Lower lobe of right lung (tissue), 2 donors: Measurements from ENCODE around the gene POLD3. TPM values are rescaled to one million over a fixed set of nuclear protein-coding genes. Genes with fewer than 3 reads are reported as not detected.

Experiments
- ATAC-seq, 2 donors: fragments of 200-7000 bp; cut with Tn5 transposase; one replicate each; pipeline ENCODE4 v1.9.1; 2020 to 2022; ENCODE audit warnings: mild to moderate bottlenecking in 2 of 2, moderate library complexity in 2 of 2
- DNase-seq: peaks from one replicate; pipeline ENCODE4 v3.0.0-alpha.2; 2020
- H3K27ac ChIP-seq: fragments of 200-600 bp; one replicate; pipeline ENCODE4 v1.8.0; 2022
- H3K27me3 ChIP-seq: fragments of 200-600 bp; one replicate; pipeline ENCODE4 v1.8.0; 2022; ENCODE audit warnings: low read depth
- H3K36me3 ChIP-seq: fragments of 200-600 bp; one replicate; pipeline ENCODE4 v1.8.0; 2022; ENCODE audit warnings: mild to moderate bottlenecking
- H3K4me1 ChIP-seq: fragments of 200-600 bp; one replicate; pipeline ENCODE4 v1.8.0; 2022
- H3K4me3 ChIP-seq: fragments of 200-600 bp; one replicate; pipeline ENCODE4 v1.8.0; 2022; ENCODE audit warnings: mild to moderate bottlenecking
- H3K9me3 ChIP-seq: fragments of 200-600 bp; one replicate; pipeline ENCODE4 v1.8.0; 2022
- intact Hi-C: fragments of 100-400 bp; cut with DNase I; formaldehyde crosslinking; loops from one replicate; pipeline ENCODE4 v1.11.0; 2022
- total RNA-seq: library from RNA; stranded (reverse); fragmentation: NEBNext Ultra II Directional; extraction: Animal tissue kit (Norgen Biotek cat#: 25700); gene quantifications from one replicate; pipeline ENCODE4 v1.2.1, GENCODE V29; 2021
- TF ChIP-seq, protein P1 (sequence below): fragments of 200-600 bp; IDR thresholded peaks from one replicate; pipeline ENCODE4 v1.8.0; 2022; ENCODE audit warnings: antibody characterized with exemption, mild to moderate bottlenecking
- donor health status: DM: no; HTN: yes; CAD: no; lungs with severe emphysema.

Gene POLD3
- total RNA-seq, 1 donor from 2014 or later: 18.5 TPM

DNA sequence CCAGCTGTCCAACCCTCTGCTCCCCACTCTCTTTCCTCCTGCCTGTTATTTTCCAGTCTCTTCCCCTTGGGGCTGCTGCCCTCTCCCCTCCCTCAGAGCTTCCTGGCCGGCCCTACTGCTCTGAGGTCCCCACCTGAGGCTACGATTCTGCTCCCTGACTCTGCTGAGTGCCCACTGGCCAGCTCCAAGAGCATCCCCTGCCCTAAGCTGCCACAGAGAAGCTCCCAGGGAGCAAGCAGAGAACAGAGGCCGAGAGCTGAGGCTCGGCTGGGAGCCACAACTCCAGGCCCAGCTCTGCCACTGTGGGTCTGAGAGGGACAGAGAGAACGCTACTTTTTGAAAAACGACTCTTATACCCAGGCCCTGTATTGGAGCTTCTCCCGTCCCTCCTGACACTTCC lies 77.8 kb downstream of the POLD3 start:
- Histone ChIP-seq H3K36me3 (no peaks in the 10 kb centered on the region), H3K27me3 (no peaks in the 10 kb centered on the region), H3K27ac (no peak overlapping the region), H3K4me1 (no peaks in the 10 kb centered on the region), H3K9me3 (no peaks in the 10 kb centered on the region), H3K4me3 (no peak overlapping the region)
- intact Hi-C loops: no loop called here
- ATAC-seq (no peak), DNase-seq (no peak)
- TF ChIP-seq, protein P1, sequence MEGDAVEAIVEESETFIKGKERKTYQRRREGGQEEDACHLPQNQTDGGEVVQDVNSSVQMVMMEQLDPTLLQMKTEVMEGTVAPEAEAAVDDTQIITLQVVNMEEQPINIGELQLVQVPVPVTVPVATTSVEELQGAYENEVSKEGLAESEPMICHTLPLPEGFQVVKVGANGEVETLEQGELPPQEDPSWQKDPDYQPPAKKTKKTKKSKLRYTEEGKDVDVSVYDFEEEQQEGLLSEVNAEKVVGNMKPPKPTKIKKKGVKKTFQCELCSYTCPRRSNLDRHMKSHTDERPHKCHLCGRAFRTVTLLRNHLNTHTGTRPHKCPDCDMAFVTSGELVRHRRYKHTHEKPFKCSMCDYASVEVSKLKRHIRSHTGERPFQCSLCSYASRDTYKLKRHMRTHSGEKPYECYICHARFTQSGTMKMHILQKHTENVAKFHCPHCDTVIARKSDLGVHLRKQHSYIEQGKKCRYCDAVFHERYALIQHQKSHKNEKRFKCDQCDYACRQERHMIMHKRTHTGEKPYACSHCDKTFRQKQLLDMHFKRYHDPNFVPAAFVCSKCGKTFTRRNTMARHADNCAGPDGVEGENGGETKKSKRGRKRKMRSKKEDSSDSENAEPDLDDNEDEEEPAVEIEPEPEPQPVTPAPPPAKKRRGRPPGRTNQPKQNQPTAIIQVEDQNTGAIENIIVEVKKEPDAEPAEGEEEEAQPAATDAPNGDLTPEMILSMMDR: no peak

DNA sequence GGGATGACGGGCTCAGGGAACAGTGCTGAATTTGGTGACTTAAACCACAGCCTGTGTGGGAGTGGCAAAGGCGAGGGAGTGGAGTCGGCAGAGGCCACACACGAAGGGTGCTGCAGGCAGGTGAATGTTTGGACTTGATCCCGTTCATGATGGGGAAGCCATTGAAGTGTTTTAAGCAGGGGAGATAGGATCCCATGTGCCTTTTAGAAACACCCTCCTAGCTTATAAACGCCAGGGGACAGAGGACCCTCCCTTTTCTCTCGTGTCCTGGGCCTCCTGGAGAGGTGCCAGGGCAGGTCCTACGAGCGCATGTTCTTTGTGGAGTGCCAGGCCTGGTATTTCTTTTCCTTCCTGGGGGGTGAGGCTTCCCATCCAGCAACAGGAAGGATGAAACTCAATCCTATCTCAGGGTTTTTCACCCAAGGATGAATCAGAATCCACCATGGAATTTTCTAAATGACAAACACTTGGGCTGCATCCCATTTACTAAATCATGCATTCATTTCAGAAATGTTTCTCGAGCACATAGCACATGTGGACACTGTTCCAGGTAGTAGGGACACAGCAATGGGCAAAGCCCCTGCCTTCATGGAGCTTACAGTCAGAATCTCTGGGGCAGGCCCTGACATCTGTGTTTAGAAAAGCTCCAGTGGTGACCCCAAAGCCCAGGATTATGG lies 79.3 kb downstream of the POLD3 start:
- ATAC-seq (no peak), DNase-seq (no peak)
- Histone ChIP-seq H3K36me3 (no peaks in the 10 kb centered on the region), H3K4me1 (no peaks in the 10 kb centered on the region), H3K27ac (no peak overlapping the region), H3K27me3 (no peaks in the 10 kb centered on the region), H3K4me3 (no peak overlapping the region), H3K9me3 (no peaks in the 10 kb centered on the region)
- TF ChIP-seq, protein P1: no peak
- intact Hi-C loops: no loop called here

DNA sequence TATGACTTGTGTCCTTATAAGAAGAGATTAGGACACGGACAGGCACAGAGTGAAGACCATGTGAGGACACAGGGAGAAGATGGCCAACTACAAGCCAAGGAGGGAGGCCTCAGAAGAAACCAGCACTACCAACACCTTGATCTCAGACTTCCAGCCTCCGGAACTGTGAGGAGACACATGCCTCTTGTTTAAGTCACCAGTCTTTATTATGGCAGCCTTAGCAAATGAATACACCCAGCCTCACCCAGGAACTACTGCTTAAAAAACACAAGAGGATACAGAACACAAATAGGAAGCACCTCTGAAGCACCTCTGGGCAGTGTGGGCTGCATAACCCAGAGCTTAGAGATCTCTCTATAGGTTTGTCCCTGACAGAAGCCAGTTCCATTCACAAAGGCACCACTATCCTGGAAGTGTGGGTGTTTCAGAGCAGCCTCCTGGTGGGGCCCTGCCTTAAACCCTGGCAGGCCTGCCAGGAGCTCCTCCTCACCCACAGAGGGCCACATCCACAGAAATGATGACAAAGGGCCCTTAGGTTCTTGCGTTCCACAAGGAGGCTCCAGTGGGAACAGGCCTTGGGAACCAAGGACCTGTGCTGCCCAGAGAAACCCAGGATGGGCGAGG lies 80.1 kb downstream of the POLD3 start:
- intact Hi-C loops: no loop called here
- TF ChIP-seq, protein P1: no peak
- Histone ChIP-seq H3K9me3 (no peaks in the 10 kb centered on the region), H3K36me3 (no peaks in the 10 kb centered on the region), H3K4me3 (no peak overlapping the region), H3K27ac (peak overlapping the region; percentile 16), H3K27me3 (no peaks in the 10 kb centered on the region), H3K4me1 (no peaks in the 10 kb centered on the region)
- ATAC-seq (peak in 1 of 2 donors; percentile 11), DNase-seq (no peak)

GRCh38 chr11:74672956-74673692 lies 80.7 kb downstream of the POLD3 start:
- DNase-seq (no peak), ATAC-seq (peak; percentile 59 to 70)
- TF ChIP-seq, protein P1: no peak
- H3K36me3 ChIP-seq: no peaks in the 10 kb centered on the region
- no peak overlapping the region for H3K4me3 ChIP-seq
- no peaks in the 10 kb centered on the region for H3K4me1 ChIP-seq
- intact Hi-C loops: no loop called here
- no peaks in the 10 kb centered on the region for H3K27me3 ChIP-seq
- peak overlapping the region; percentile 16 for H3K27ac ChIP-seq
- no peaks in the 10 kb centered on the region for H3K9me3 ChIP-seq

DNA sequence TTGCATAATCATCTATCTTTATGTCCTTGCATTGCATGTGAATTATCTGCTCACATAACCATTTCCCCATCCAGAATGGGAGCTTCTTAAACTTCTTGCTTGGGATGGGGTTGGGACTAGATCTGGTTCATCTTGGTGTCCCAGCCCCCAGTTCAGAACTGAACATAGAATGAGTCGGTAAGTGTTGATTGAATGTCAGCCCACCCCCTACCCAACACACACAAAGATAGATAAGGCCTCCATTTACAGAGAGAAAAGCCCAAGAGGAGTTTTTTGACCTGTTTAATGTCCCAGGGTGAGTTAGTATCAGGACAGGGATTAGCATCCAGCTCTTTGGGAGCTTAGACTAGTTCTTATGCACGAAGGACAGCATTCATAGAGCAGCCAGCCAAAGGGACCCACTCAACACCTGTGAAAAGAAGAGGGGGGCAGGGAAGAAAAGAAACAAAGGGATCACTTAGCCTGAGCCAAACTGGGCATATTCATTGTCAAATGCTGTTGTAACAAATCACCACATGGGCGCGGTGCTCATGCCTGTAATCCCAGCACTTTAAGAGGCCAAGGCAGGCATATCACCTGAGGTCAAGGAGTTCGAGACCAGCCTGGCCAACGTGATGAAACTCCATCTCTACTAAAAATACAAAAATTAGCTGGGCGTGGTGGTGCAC lies 81.4 kb downstream of the POLD3 start:
- no peaks in the 10 kb centered on the region for H3K27me3 ChIP-seq
- no peak for ATAC-seq
- no peaks in the 10 kb centered on the region for H3K36me3 ChIP-seq
- intact Hi-C loops: no loop called here
- no peak overlapping the region for H3K27ac ChIP-seq
- H3K9me3 ChIP-seq: no peaks in the 10 kb centered on the region
- DNase-seq: no peak
- TF ChIP-seq, protein P1: no peak
- H3K4me1 ChIP-seq: no peaks in the 10 kb centered on the region
- H3K4me3 ChIP-seq: no peak overlapping the region
